ENCODE results near the gene NANOS2.
"Not testable (repeated sequence)": the region's sequence is repeated elsewhere in the genome, so short reads cannot be mapped to it uniquely, and the experiment has no call there.

The NANOS2 gene

GRCh38 chr19:45899919-45900589, 14.5 kb downstream of the NANOS2 start:
- DNase-seq (ENCODE audit: low read depth): no peak
- no peak for TF ChIP-seq CTCF (IDR thresholded peaks at IDR 0.05; ENCODE audit: control insufficient read depth, insufficient read depth, low read depth, low read length, missing control alignments)
- no peak overlapping the region for H3K4me3 ChIP-seq (ENCODE audit: control insufficient read depth, low read depth, low read length)

DNA sequence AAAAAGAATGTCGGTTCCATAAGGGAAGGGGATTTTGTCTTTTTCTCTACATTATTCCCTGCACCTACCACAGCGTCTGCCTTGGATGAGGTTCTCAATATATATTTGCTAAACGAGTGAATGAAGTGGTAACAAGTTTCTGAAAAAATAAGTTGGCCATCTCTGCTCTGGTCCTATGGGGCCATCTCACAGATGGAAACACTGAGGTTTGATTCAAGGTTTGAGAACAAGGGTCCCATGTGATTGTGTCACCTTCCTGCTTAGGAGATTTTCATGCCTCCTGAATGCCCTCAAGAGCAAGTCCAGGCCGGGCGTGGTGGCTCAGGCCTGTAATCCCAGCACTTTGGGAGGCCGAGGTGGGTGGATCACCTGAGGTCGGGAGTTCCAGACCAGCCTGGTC, 15.3 kb downstream of the NANOS2 start:
- TF ChIP-seq CTCF (IDR thresholded peaks at IDR 0.05; ENCODE audit: control insufficient read depth, insufficient read depth, low read depth, low read length, missing control alignments): no peak

GRCh38 chr19:45897261-45897812, 17.2 kb downstream of the NANOS2 start:
- TF ChIP-seq CTCF (IDR thresholded peaks at IDR 0.05; ENCODE audit: control insufficient read depth, insufficient read depth, low read depth, low read length, missing control alignments): no peak
- DNase-seq (ENCODE audit: low read depth): no peak
- no peak overlapping the region for H3K4me3 ChIP-seq (ENCODE audit: control insufficient read depth, low read depth, low read length)

More for the DNA sequence above, 15.3 kb downstream of the NANOS2 start:
- DNase-seq (ENCODE audit: low read depth): no peak
- H3K4me3 ChIP-seq (ENCODE audit: control insufficient read depth, low read depth, low read length): no peak overlapping the region

GRCh38 chr19:45895983-45896599, 18.5 kb downstream of the NANOS2 start:
- H3K4me3 ChIP-seq (ENCODE audit: control insufficient read depth, low read depth, low read length); DNase-seq (ENCODE audit: low read depth): not testable (repeated sequence)

DNA sequence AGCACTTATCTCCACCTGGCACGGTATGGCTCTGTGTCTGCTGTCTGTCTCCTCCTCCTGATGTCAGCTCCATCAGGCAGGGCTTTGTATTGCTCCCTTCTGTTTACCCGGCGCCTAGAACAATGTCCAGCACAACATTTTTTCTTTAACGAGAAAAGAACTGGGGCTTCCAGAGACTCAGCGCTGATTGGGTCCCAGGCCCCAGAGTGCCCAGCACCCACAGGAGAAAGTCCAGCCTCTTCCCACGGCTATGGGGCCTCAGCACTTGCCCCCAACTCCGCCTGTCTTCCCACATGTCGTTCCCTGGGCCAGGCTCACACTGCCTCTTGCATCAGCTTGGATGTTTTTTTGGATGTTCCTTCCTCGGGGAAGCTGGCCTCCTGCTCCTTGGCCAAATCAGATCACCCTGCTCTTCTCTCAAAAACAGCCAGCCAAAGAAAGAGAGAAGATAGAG, 19.0 kb downstream of the NANOS2 start:
- TF ChIP-seq CTCF (IDR thresholded peaks at IDR 0.05; ENCODE audit: control insufficient read depth, insufficient read depth, low read depth, low read length, missing control alignments): no peak
- DNase-seq (ENCODE audit: low read depth): no peak
- H3K4me3 ChIP-seq (ENCODE audit: control insufficient read depth, low read depth, low read length): no peak overlapping the region

DNA sequence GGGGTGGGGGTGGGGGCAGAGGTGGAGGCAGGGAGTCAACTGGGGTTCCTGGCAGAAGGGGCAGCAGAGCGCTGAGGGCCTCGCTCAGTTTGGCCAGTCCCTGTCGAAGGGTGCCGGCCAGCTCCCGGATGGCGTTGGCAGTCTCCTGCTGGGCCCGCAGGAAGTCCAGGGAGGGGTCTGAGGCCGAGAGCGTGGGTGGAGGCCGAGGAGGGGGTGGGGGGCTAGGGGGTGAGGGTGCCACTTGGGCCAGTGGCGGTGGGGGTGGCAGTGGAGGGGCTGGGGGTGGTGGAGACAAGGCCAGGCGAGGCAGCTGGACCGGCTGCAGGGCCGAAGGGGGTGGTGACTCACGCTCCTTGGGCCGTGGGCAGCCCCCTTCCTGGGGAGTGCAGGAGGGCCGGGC, 23.7 kb downstream of the NANOS2 start:
- H3K4me3 ChIP-seq (ENCODE audit: control insufficient read depth, low read depth, low read length): no peak overlapping the region
- TF ChIP-seq CTCF (IDR thresholded peaks at IDR 0.05; ENCODE audit: control insufficient read depth, insufficient read depth, low read depth, low read length, missing control alignments): no peak
- no peak for DNase-seq (ENCODE audit: low read depth)

GRCh38 chr19:45889210-45889885, 25.2 kb downstream of the NANOS2 start:
- no peak for DNase-seq (ENCODE audit: low read depth)
- TF ChIP-seq CTCF (IDR thresholded peaks at IDR 0.05; ENCODE audit: control insufficient read depth, insufficient read depth, low read depth, low read length, missing control alignments): no peak
- no peak overlapping the region for H3K4me3 ChIP-seq (ENCODE audit: control insufficient read depth, low read depth, low read length)

All from AG09309 (cell line).